HG03064 (cell line): ENCODE measurements around the gene STX4.
"Not testable (repeated sequence)": the region's sequence is repeated elsewhere in the genome, so short reads cannot be mapped to it uniquely, and the experiment has no call there.

ENCODE experiments used
- ATAC-seq: cut with Tn5 transposase; IDR thresholded peaks from one replicate; pipeline ENCODE4 v1.9.1; 2021; ENCODE audit warnings: low read depth; ENCODE audit not compliant: unreplicated experiment

The STX4 gene

DNA sequence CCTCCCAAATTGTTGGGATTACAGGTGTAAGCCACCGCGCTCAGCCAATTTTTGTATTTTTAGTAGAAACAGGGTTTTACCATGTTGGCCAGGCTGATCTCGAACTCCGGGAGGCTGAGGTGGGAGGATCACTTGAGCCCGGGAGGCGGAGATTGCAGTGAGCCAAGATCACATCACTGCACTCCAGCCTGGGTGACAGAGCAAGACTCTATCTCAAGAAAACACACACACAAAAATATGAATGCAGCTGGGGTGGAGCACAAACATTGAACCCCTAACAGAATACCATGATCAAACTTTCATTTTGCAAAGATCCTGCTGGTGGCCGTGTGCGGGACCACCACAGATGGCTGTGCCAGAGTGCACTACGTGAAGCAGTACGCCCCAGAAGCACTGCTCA lies 15.6 kb upstream of the STX4 start:
- not testable (repeated sequence) for ATAC-seq

- ATAC-seq, result no peak
Observed at GRCh38 chr16:31020536-31020935, 12.8 kb upstream of the STX4 start.

DNA sequence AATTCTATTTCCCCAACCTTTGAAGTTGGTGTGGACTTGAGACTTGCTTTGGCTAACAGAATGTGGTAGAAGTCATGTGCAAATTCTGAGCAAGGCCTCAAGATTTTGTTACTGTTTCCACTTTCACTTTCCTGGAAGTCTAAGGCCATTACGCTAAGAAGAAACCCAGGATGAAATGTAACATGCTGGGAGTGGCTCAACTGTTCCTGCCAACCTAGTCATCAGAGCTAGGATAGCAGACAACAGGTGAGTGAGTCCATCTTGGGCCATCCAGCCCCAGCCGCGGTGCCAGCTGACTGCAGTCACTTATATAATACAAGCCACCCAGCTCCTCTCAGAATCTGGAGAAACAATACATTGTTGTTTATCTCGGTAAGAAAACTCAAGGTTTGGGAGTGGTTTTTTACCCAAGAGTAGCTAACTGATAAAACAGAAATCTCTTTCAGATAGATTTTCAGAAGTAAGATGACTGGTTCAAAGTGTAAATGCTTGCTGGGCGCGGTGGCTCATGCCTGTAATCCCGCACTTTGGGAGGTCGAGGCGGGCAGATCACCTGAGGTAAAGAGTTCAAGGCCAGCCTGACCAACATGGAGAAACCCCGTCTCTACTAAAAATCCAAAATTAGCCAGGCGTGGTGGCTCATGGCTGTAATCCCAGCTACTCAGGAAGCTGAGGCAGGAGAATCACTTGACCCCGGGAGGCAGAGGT lies 10.7 kb upstream of the STX4 start:
- ATAC-seq, result no peak

DNA sequence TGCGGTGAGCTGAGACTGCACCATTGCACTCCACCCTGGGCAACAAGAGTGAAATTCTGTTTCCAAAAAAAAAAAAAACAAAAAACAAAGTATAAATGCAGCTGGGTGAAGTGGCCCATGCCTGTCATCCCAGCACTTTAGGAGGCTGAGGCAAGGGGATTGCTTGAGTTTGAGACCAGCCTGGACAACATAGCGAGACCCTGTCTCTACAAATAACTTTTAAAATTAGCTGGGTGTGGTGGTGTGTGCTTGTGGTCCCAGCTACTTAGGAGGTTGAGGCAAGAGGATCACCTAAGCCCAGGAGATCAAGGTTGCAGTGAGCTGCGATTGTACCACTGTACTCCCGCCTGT lies 10.1 kb upstream of the STX4 start:
- no peak for ATAC-seq

- no peak for ATAC-seq
Observed at GRCh38 chr16:31023627-31024226, 9.6 kb upstream of the STX4 start.

DNA sequence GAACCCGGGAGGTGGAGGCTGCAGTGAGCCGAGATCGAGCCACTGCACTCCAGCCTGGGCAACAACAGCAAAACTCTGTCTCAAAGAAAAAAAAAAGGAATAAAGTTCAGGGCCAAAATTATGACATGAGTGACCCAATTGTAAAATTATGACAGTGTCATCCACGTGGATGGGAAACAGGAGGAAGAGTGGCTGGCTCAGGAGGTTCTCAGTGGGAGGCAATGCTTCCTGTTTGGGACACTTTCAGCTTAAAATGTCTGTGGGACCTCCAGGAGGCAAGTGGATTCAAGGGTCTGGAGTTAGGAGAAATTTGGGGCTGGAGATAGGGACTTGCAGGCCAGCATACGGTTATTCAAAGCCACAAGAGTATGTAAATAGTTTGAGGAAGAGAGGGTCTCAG lies 8.0 kb upstream of the STX4 start:
- no peak for ATAC-seq

DNA sequence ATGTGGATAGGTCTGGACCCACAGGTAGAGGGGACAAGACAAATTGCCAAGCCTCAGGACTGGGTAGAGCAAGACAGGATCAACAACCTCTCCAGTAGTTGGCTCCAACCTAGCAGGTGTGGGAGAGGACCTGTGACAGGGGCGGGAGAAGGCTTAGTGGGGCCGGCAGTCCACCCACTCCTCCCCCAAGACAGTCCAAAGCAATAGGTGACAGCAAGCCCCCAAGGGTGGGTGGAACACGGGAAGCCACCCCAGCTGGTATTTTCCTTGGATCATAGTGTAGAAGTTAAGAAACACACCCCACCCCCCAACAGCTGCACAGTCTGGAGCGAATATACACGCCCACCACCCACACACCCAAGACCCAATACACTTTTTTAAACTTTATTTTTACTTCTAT lies 4.1 kb upstream of the STX4 start:
- ATAC-seq, result no peak

- ATAC-seq, result no peak
Observed at GRCh38 chr16:31031276-31031675, 2.1 kb upstream of the STX4 start.

DNA sequence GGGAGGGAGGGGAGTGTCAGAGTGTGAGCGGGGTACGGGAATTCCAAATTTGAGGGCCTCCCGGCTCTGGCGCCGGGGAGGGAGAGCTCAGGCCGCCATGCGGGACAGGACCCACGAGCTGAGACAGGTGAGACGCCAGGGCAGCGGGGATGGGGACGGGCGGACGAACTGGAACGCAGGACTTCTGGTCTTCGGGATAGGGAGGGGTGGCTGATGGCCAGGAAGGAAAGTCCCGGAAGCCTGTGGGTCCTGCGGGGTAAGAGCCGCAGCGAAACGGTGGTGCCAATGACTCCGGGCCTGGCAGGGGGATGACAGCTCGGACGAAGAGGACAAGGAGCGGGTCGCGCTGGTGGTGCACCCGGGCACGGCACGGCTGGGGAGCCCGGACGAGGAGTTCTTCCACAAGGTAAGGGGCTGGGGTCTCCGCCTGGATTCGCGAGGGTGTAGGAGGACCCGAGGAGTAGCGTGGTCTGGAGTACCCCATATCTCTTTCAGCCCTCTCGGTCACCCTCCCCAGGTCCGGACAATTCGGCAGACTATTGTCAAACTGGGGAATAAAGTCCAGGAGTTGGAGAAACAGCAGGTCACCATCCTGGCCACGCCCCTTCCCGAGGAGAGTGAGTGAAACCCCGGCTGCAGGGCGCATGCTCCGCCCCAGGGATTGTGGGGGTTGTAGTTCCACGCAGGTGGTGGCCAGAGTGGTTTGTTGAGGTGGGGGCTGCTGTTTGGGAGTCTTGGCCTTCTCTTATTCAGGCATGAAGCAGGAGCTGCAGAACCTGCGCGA lies 543 bp downstream of the STX4 start:
- no peak for ATAC-seq

DNA sequence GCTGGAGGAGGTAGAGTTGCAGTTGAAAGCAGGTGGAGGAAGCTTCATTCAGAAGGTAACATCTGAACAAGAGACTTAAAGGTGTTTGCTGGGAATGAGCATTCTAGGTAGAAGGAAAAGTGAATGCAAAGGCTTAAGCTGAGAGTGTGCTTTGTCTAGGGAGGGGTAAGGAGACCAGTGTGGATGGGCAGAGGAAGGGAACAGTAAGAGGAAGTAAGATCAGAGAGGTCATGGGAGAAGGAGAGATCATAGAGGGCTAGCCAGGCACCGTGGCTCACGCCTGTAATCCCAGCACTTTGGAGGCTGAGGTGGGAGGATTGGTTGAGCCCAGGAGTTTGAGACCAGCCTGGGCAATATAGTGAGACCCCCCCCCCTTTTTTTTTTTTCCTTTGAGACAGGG lies 3.3 kb downstream of the STX4 start:
- ATAC-seq, result no peak

- ATAC-seq, result no peak
Observed at GRCh38 chr16:31038993-31039392, 5.6 kb downstream of the STX4 start.

DNA sequence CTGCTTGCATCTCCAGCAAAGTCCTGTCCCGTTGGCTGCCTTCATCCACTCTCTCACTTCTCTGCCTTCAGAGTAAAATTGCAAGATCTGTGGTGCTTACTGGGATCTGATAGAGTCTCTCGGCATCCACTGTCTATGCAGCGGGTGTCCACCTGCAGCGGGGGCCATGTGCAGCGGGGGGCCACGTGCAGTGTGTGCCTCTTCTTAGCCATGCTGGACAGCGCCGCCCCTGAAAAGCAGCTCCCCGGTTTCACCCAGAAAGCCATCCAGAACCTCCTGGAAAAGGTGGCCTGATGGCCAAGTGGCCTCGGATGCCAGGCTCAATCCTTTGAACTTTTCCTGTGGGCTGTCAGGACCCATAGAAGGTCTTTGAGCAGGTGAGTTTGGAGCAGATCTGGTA lies 9.5 kb downstream of the STX4 start:
- ATAC-seq, result no peak

- no peak for ATAC-seq
Observed at GRCh38 chr16:31043352-31043751, 10.0 kb downstream of the STX4 start.

DNA sequence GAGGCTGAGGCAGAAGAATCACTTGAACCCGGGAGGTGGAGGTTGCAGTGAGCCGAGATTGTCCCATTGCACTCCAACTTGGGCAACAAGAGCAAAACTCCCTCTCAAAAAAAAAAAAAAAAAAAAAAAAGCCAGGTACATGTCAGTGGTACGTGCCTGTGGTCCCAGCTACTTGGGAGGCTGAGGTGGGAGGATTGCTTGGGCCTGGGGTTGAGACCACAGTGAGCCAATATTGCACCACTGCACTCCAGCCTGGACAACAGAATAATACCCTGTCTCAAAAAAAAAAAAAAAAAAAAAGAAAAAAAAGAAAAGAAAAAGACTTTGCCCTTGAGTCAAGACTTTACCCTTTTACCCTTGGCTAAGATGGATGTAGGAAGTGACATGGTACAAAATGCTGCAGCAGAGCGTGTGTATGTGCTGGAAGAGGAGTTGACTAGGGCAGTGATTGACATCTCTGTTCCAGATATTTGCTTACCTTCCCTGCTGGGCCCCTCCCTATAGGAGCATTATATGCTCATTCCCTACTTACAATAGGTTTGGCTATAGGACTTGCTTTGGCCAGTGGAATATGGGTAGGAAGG lies 10.6 kb downstream of the STX4 start:
- ATAC-seq, result no peak

DNA sequence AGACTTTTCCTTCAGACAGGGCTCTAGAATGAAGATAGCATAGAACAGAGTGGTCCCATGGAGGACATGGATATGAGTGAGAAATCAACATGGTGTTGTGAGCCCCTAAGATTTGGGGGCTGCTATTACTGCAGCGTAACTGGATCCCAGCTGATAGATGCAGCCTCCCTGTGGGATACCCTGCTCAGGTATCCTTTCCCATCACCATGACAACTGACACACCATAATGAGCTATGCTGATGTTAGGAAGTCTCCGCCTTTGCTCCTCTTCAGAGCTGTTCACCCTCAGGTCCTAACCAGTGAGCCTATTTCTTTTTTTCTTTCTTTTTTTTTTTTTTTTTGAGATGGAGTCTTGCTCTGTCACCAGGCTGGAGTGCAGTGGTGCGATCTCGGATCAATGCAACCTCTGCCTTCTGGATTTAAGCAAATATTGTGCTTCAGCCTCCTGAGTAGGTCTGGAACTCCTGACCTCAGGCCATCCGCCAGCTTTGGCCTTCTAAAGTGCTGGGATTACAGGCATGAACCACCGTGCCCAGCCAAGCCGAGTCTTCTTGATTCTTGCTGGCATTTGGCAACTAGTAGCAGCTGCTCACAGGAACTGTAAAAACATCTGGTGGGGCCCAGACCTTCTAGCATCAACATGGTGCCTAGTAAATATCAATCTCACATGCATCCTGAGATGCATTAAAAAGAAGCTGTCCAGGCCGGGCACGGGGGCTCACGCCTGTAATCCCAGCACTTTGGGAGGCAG lies 17.1 kb downstream of the STX4 start:
- ATAC-seq, result no peak

- ATAC-seq, result no peak
Observed at GRCh38 chr16:31052114-31052513, 18.8 kb downstream of the STX4 start.

GRCh38 chr16:31055613-31056012 lies 22.3 kb downstream of the STX4 start:
- ATAC-seq, result no peak

DNA sequence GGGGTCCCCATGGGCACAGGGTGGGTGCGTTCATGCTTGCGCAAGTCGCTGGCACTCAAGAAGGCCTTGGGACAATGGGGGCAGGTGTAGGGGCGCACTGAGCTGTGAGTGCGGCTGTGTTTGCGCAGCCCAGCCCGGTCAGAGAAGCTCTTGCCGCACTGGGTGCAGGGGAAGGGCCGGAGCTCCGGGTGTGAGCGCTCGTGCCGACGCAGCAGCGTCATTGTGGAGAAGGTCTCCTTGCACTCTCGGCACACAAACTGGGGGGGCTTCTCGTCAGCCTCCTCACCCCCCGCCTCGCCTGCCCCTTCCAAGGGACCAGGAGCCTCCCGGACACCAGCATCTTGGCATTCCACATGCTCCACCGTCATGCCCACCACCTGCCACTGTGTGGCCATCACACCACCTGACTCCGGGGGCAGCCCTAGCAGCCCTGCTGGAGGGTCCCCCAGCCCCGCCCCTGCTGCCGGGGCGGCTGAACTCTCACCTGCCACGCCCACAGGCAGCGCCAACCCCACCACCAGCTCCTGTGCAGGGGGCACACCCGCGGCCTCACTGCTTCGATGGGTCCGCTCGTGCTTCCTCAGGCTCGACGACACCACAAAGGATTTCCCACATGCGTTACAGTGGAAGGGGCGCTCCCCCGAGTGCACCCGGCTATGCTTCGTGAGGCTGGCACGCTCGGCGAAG lies 27.9 kb downstream of the STX4 start:
- ATAC-seq, result no peak

GRCh38 chr16:31061813-31062440 lies 28.6 kb downstream of the STX4 start:
- no peak for ATAC-seq

GRCh38 chr16:31063495-31063842 lies 30.1 kb downstream of the STX4 start:
- ATAC-seq, result no peak
